HG02588 (cell line): Measurements from ENCODE around the gene SPATA25.
"Not testable (repeated sequence)": the region's sequence is repeated elsewhere in the genome, so short reads cannot be mapped to it uniquely, and the experiment has no call there.

ENCODE experiments used
- ATAC-seq: cut with Tn5 transposase; IDR thresholded peaks from one replicate; pipeline ENCODE4 v1.9.1; 2021; ENCODE audit warnings: mild to moderate bottlenecking, moderate library complexity; ENCODE audit not compliant: unreplicated experiment

The SPATA25 gene

DNA sequence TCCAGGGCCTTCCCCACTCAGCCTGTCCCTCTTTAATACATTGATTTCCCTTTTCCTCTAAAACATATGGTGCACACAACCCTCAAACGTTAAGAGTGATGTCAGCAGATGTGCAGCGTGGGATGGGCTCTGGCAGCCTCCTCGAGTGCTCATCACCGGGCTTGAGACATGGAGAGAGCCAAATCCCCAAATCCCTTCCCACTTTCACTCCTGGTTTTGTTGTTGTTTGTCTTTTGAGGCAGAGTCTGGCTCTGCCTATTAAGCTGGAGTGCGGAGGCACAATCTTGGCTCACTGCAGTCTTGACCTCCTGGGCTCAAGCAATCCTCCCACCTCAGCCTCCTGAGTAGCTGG lies 30.3 kb upstream of the SPATA25 start:
- ATAC-seq: no peak

GRCh38 chr20:45913116-45913515 lies 25.7 kb upstream of the SPATA25 start:
- no peak for ATAC-seq

DNA sequence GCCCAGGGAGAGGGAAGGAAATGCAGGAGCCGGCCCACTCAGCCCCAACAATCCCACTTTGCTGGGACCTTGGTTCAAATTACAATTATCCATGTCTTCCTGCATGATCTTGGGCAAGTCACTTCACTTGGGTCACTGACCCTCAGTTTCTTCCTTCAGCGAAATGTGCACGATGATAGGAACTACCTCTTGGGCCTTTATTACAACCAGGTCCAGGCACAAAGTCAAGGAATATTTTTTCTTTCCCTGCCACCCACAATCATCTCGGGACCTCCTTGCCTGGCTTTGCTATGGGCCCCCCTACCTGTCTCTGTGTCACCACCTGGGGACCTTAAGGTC lies 24.9 kb upstream of the SPATA25 start:
- ATAC-seq: no peak

DNA sequence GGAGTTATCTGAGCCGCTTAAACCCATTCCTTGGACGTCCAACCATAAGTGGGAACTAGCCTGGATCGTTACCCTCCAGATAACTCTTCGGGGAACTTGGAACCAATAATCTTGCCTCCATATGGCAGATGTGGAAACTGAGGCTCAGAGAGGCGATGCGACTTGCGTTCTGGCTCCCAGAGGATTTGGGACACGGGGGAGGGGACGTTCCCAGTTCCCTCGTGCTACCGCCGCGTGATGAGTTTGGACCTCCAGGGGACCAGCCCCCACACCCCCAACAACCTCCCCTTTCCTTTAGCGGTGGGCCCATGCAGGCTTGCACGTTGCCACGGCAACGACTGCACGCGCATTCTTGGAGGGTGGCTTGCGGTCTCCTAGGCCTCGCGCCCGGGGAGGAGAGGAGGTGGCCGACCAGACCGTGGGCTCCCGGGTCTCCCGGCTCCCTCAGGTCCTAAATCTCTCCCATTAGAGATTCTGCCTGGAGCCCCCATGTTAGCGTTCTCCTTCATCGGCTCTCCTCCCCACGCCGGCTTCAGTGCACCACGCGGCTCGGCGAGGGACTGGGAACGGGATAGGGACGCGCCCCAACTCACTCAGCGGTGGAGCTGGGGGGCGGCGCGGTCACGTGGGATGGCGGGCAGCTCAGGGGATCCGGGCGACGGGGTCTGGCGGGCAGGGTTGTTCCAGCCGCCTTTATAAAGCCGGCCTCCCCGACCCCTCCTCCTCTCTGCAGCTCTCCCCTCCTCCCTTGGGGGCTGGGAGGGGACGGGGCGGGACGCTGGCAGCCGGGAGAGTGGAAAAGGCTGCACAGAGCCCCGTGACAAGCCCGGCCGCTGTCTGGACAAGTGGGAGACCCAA lies 24.3 kb upstream of the SPATA25 start, which contains the start of gene PLTP:
Gene PLTP (minus strand): TSS at position 670 of the 858 bp plus-strand sequence. CDS start 703 bp downstream, outside the sequence.
- no peak for ATAC-seq

- ATAC-seq: peak; percentile 79
Measured at GRCh38 chr20:45910670-45911485, 23.5 kb upstream of the SPATA25 start.

- ATAC-seq: no peak
Measured at GRCh38 chr20:45909817-45910669, 22.6 kb upstream of the SPATA25 start.

DNA sequence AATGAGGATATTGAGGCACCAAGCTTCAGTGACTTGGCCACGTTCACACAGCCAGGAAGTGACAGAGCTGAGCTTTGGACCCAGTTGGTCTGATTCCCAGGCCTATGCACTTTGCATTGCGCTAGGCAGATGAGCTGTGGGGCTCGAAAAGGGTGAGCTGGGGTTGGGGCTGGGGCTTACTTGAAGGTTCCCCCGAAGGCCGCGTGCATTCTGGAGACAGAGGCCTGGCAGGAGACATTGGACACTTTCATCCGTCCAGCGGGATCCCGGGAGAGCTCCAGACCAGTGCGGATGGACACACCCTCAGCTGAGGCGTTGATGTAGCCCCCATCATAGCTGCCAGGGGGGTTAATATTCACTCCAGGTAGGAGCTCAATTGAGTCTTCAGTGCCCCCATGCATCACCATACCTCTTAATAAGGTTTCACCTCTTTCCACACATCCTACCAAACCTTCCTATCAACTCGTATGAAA lies 21.9 kb upstream of the SPATA25 start:
- ATAC-seq: no peak

DNA sequence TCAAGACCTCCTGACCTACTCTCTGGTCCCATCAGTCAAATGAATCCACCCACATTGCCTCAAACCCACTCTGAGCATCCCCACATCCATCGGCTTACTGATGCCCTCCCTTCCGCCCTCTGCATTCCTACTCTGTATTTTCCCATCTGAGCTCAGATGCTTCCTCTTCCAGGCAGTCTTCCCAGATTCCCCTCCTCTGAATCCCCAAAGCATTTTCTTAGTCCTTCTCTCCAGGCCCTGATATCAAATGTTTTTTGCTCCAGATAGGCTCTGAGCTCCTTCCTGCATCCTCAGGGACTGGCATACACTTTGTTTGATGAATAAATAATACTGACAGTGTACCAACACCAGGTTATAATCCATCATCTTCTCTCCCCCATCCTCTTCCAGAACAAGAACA lies 20.7 kb upstream of the SPATA25 start:
- no peak for ATAC-seq

- no peak for ATAC-seq
Measured at GRCh38 chr20:45907219-45907948, 20.0 kb upstream of the SPATA25 start.

- ATAC-seq: no peak
Measured at GRCh38 chr20:45905505-45906079, 18.2 kb upstream of the SPATA25 start.

DNA sequence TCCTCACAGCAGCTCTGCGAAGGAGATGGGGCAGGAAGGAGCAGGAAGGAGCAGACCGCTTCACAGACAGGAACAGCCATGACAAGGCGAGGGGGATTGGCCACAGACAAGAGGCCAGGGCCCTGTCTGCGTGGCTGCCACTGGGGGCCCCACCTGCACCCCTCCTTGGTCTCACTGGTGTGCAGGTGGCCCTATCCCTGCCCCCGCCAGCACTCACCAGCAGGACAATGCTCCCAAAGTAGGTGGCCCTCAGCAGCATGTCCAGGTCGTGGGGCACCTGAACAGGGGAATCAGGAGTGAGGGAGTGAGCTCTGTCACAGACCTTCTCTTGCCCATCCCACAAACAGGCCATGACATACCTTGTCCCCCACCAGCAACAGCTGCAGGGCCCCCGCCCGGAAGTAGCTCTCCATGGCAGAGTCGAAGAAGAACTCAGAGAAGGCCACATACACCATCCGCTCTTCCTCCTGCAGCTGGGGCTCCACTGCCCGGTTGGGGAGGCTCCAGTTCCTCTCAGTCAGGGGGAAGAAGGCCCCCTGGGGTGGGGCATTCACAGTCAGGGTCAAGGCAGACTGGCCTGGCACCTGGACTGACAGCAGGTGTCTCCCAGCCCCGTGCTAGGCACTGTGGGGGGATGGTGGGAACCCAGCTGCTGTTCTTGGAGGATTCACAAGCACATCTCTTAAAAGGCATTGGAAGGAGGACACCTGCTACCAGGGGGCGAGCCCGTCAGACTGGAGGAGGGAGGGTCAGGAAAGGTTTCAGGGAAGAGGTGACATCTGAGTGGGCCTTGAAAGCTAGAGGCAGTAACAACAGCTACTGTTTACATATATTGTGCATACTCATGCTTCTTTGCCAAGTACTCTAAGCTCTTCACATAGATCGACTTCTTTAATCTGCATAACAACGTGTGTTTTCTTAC lies 17.4 kb upstream of the SPATA25 start:
- ATAC-seq: no peak

GRCh38 chr20:45902199-45902701 lies 14.8 kb upstream of the SPATA25 start:
- no peak for ATAC-seq

GRCh38 chr20:45901332-45901731 lies 13.9 kb upstream of the SPATA25 start:
- ATAC-seq: not testable (repeated sequence)

GRCh38 chr20:45899046-45899835 lies 11.8 kb upstream of the SPATA25 start:
- ATAC-seq: no peak

- ATAC-seq: no peak
Measured at GRCh38 chr20:45898285-45898684, 10.9 kb upstream of the SPATA25 start.

DNA sequence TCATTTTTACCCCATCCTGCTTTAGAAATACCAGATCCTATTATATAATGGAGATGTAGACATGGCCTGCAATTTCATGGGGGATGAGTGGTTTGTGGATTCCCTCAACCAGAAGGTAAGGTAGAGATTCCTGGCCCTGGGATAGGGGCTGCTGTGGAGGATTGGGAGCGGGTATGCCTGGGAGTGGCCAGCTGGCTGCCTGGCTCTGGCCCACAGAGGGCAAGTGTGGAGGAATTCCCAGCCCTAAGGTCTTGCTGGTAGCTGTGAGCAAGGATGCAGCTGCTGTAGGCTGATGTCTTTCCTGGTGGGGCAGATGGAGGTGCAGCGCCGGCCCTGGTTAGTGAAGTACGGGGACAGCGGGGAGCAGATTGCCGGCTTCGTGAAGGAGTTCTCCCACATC lies 10.3 kb upstream of the SPATA25 start:
- ATAC-seq: no peak

GRCh38 chr20:45897289-45897688 lies 9.9 kb upstream of the SPATA25 start:
- no peak for ATAC-seq

GRCh38 chr20:45896641-45897161 lies 9.3 kb upstream of the SPATA25 start:
- ATAC-seq: no peak
